Measurements from ENCODE around the gene SFMBT2.

Gene SFMBT2

DNA sequence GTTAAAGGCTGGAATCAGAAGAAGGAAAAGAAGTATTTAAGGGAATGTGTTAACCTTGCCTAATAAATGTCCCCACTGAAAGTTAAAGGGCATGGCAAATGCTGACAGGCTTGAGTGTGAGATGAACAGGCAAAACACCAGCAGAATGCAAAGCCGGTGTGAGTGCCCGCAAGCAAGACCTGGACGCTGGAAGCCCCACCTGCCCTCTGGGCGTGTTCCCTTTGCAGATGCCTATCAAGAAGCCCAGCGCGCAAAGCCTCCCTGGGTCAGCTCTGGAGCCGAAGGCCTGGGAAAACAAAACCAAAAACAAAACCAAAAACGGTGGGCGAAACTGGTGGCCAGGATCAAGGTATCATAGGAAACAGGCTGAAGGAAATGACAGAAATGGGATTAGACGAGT, 200.3 kb downstream of the SFMBT2 start:
- TF ChIP-seq, protein P1, sequence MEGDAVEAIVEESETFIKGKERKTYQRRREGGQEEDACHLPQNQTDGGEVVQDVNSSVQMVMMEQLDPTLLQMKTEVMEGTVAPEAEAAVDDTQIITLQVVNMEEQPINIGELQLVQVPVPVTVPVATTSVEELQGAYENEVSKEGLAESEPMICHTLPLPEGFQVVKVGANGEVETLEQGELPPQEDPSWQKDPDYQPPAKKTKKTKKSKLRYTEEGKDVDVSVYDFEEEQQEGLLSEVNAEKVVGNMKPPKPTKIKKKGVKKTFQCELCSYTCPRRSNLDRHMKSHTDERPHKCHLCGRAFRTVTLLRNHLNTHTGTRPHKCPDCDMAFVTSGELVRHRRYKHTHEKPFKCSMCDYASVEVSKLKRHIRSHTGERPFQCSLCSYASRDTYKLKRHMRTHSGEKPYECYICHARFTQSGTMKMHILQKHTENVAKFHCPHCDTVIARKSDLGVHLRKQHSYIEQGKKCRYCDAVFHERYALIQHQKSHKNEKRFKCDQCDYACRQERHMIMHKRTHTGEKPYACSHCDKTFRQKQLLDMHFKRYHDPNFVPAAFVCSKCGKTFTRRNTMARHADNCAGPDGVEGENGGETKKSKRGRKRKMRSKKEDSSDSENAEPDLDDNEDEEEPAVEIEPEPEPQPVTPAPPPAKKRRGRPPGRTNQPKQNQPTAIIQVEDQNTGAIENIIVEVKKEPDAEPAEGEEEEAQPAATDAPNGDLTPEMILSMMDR (conservative IDR thresholded peaks at IDR 0.05), result no peak
- H3K27ac ChIP-seq, result no peak overlapping the region

DNA sequence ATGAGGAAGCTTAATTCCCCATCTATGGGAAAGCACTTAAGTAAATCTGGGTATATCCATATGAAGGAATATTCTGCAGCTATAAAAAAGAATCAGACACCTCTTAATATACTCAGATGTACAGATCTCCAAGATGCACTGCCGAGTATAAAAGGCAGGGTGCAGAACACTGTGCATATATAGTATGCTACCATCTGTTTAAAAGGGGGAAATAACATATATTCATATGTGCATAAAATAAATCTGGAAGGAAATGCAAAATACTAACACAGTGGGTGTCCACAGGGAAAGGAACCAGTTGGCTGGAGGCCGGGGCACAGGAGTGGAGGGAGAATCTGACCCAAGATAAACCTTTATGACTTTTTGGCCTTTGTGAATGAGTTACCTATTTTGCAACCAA, 201.4 kb downstream of the SFMBT2 start:
- TF ChIP-seq, protein P1 (conservative IDR thresholded peaks at IDR 0.05), result no peak
- no peak overlapping the region for H3K27ac ChIP-seq

DNA sequence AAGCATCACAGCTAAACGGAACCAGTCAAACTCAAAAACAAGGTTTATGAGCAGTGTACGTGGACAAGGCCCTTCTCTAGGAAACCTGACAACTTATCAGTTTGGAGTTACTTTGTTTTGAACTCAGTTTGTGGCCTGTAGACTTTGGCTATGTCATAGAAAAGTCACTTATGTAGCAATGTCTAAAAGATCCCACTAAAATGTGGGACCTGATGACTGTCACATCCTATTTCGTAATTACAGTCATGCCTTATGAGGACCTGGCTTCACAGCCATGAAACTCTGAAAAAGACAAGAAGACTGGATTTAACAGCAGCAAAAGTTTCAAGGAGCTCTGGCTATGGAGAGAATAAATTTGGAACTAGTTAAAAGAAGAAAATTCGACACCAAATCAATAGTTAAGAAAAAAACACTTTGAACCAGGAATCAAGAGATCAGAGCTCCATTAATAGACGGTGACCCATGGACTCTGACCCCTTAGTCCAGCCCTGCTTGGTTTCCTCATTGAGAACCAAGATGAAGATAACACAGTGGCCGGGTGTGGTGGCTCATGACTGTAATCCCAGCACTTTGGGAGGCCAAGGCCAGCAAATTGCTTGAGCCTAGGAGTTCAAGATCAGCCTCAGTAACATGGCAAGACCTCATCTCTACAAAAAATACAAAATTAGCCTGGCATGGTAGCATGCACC, 204.3 kb downstream of the SFMBT2 start:
- TF ChIP-seq, protein P1 (conservative IDR thresholded peaks at IDR 0.05), result no peak
- no peak overlapping the region for H3K27ac ChIP-seq

DNA sequence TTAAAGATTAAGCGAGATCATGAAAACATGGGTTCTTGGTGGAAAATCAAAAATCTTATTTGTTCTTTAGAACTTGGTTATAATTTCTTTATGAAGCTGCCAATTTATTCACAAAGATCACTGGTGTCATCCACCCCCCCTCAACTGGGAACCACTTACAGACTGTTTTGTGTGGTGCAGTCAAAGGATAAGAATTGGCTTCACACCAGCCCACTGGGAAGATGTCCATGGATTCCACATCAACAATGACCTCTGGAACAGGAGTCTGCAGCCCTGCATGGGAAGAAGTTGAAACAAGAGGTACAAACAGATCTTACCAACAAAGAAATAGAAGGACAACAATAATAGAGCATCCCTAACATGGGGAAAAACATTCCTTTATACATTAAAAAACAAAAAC, 205.2 kb downstream of the SFMBT2 start:
- TF ChIP-seq, protein P1 (conservative IDR thresholded peaks at IDR 0.05), result no peak
- H3K27ac ChIP-seq, result no peak overlapping the region

DNA sequence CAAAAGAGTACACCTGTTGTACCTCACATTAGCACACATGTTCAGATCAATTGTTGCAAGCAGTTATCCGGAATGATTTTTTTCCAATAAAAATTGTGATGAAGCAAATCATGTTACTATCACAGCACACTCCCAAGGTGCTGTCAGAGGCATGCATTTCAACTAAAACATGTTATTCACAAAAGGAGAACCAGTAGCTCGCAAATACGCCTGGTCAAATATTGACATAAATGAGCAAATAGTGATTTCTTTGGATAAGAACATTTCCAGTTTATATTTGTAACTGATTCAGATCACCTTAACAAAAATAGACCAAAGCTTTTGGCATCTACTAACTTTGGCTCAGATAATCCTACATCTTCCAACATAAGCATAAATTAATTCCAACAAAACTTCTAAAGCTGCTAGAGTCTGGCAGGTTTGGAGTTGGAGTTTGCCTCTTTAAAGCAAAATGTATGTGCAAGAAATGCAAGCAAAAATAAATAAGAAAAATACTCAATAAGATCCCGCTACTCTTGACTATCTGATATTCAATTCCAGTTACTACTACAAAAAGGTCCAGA, 208.0 kb downstream of the SFMBT2 start:
- H3K27ac ChIP-seq, result peak overlapping the region; percentile 82
- TF ChIP-seq, protein P1 (conservative IDR thresholded peaks at IDR 0.05), result no peak

DNA sequence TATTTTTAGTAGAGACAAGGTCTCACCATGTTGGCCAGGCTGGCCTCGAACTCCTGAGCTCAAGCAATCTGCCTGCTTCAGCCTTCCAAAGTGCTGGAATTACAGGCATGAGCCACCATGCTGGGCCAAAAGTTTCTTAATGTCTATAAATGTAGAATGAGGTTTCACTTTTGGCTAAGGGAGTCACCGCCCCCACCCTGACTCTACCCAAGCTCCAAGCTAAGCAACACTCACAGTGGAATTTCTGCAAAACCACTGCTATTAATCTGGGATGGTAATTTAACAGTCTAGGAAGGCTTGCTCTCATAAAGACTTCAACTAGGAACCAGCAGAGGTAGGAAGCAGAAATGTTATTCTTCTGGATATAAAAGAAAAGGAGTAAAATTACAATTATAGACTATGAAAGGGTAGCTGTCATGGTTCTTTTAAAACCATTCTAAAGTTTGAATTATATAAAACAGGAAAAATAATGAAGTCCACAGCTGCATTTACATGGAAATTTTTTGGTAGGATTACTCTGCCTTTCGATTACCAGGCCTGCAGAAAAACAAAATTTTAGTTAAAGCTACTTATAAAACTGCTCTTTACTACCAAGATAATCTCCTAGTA, 211.6 kb downstream of the SFMBT2 start:
- no peak overlapping the region for H3K27ac ChIP-seq
- TF ChIP-seq, protein P1 (conservative IDR thresholded peaks at IDR 0.05), result no peak

DNA sequence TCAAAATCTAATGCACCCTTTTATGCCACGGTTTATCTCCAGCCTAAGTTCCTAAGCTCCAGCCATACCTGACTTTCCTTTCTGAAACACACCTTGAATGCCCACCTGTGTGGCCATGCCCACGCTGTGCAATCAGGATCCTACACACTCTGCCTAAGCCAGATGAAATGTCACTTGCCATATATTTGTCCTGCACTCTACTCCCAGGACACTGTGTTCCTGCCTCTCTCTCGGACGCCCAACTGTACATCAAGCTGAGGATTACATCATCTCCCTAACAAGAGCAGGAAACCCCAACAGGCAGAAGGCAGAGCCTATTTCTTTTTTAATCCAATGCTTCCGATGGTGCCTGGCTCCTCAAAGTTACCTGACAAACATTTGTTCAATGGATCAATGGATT, 214.6 kb downstream of the SFMBT2 start:
- TF ChIP-seq, protein P1 (conservative IDR thresholded peaks at IDR 0.05), result no peak
- no peak overlapping the region for H3K27ac ChIP-seq
